HG03520 (cell line): ENCODE data around the gene KRT84.

Experiments used
- ATAC-seq: cut with Tn5 transposase; IDR thresholded peaks from one replicate; pipeline ENCODE4 v1.9.1; 2021; ENCODE audit warnings: mild to moderate bottlenecking, moderate library complexity; ENCODE audit not compliant: unreplicated experiment

Gene KRT84

GRCh38 chr12:52385226-52385702 is at the start of gene KRT84:
TSS of gene KRT84 (minus strand) at chr12:52385652. CDS start at chr12:52385585, 67 bp downstream.
- ATAC-seq: no peak

GRCh38 chr12:52434760-52435530 is 49.5 kb upstream of the KRT84 start:
- no peak for ATAC-seq

GRCh38 chr12:52434081-52434733 is 48.8 kb upstream of the KRT84 start, which contains the start of gene KRT75:
TSS of gene KRT75 (minus strand) at chr12:52434371. CDS start at chr12:52434304, 67 bp downstream.
- no peak for ATAC-seq

GRCh38 chr12:52433501-52434080 is 48.1 kb upstream of the KRT84 start:
- no peak for ATAC-seq

- ATAC-seq: no peak
Observed at GRCh38 chr12:52432559-52433207, 47.2 kb upstream of the KRT84 start.

GRCh38 chr12:52428121-52428520 is 42.7 kb upstream of the KRT84 start:
- ATAC-seq: no peak

- no peak for ATAC-seq
Observed at GRCh38 chr12:52427083-52427482, 41.6 kb upstream of the KRT84 start.

- ATAC-seq: no peak
Observed at GRCh38 chr12:52426034-52426433, 40.6 kb upstream of the KRT84 start.

GRCh38 chr12:52425466-52425865 is 40.0 kb upstream of the KRT84 start:
- no peak for ATAC-seq

GRCh38 chr12:52423661-52424500 is 38.4 kb upstream of the KRT84 start:
- no peak for ATAC-seq

GRCh38 chr12:52423035-52423434 is 37.6 kb upstream of the KRT84 start:
- ATAC-seq: no peak

GRCh38 chr12:52419656-52420055 is 34.2 kb upstream of the KRT84 start:
- ATAC-seq: no peak

GRCh38 chr12:52418576-52419110 is 33.2 kb upstream of the KRT84 start:
- no peak for ATAC-seq

GRCh38 chr12:52417740-52418139 is 32.3 kb upstream of the KRT84 start:
- ATAC-seq: no peak

GRCh38 chr12:52416795-52417194 is 31.3 kb upstream of the KRT84 start:
- ATAC-seq: no peak

- no peak for ATAC-seq
Observed at GRCh38 chr12:52415870-52416750, 30.7 kb upstream of the KRT84 start.

GRCh38 chr12:52414936-52415335 is 29.5 kb upstream of the KRT84 start:
- ATAC-seq: no peak

GRCh38 chr12:52413782-52414345 is 28.4 kb upstream of the KRT84 start:
- ATAC-seq: no peak

- no peak for ATAC-seq
Observed at GRCh38 chr12:52413202-52413601, 27.8 kb upstream of the KRT84 start.
